ENCODE measurements around the gene DYDC2.

Gene DYDC2

DNA sequence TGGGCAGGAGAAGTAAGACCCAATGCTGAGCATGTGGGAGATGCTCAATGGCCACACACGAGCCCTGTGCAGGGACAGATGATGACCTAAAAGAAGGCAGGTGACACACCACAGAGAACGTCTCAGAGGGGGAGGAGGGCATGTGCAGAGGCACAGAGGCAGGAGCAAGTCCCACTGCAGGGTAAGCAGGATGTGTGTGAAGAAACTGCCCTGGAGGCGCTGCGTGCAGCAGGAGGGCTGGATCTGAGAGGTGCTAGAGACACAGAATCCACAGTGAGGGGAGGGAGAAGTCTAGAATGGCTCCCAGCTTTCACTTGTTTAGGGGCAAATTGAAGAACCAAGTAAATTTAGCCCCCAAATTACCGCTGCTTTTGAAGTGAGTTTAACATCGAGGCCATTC, 14.9 kb downstream of the DYDC2 start:
- no peak for DNase-seq (ENCODE audit: low read depth in 1 of 2, low spot score in 1 of 2)

DNA sequence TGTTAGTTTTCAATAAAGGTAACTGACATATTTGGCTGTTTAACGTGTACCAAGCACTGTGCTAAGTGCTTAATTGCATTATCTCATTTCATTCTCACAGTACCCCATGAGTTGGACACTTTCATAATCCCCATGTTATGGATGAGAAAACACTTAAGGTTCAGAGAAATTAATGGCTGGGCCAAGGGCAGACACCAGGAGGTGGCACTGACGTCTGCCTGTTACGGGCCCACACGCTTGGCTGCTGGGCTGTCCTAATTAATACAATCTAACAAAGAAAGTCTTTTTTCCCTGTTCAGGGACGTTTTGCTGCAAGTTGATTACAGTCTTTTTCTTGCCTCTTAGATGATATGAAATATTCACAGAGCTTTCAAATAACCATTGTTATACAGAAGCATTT, 16.1 kb downstream of the DYDC2 start:
- DNase-seq (ENCODE audit: low read depth in 1 of 2, low spot score in 1 of 2) = no peak

DNA sequence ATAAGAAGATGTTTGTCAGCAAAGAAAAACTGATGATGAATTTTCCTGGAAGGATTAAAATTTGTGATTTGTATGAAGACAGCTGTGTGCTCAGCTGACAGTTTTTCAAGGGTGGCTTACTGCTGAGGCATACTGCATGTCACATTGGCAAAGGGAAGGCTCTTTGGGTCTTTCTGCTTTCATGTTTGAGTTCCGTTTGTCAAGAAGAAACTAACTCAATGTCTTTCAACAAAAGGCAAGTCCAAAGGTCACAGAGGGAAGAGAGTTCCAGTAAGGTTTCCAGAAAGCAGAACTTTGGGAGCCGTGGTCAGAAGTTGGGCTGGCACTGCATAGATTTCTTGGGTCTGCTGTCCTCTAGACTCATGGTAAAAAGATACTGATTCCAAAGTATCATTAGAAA, 16.9 kb downstream of the DYDC2 start:
- DNase-seq (ENCODE audit: low read depth in 1 of 2, low spot score in 1 of 2) = no peak

DNA sequence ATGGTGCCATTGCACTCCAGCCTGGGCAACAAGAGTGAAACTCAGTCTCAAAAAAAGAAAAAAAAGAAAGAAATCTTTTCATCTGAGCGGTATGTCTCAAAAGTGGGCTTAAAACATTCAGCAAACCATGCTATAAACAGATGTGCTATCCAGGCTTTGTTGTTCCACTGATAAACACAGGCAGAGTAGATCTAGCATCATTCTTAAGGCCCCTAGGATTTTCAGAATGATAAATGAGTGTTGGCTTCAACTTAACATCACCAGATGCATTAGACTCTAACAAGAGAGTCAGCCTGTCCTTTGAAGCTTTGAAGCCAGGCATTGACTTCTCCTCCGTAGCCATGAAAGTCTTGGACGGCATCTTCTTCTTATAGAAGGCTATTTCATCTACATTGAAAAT, 23.1 kb downstream of the DYDC2 start:
- no peak for DNase-seq (ENCODE audit: low read depth in 1 of 2, low spot score in 1 of 2)

DNA sequence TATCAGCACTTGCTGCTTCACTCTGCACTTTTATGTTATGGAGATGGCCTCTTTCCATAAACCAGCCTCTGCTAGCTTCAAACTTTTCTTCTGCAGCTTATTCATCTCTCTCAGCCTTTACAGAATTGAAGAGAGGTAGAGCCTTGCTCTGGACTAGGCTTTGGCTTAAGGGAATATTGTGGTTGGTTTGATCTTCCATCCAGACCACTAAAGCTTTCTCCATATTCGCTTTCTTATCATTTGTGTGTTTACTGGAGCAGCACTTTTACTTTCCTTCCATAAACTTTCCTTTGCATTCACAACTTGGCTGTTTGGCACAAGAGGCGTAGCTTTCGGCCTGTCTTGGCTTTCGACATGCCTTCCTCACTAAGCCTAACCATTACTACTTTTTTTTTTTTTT, 23.6 kb downstream of the DYDC2 start:
- no peak for DNase-seq (ENCODE audit: low read depth in 1 of 2, low spot score in 1 of 2)

DNA sequence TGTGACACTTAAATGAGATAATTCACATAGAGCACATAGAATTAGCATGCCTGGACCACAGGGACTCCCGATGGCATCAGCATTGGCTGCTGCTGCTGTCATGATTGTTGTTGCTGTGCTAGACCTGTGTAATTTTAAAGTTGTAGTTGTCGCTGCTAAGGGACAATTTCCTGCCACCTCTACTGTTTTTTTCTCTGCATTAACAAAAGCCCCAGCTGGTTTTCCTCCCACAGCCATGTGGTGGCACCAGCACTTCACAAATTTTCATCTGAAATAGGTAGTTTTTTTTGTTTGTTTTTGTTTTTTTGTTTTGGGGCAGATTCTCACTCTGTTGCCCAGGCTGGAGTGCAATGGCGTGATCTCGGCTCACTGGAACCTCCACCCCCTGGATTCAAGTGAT, 26.4 kb downstream of the DYDC2 start:
- peak; percentile 2 to 9 for DNase-seq (ENCODE audit: low read depth in 1 of 2, low spot score in 1 of 2)

DNA sequence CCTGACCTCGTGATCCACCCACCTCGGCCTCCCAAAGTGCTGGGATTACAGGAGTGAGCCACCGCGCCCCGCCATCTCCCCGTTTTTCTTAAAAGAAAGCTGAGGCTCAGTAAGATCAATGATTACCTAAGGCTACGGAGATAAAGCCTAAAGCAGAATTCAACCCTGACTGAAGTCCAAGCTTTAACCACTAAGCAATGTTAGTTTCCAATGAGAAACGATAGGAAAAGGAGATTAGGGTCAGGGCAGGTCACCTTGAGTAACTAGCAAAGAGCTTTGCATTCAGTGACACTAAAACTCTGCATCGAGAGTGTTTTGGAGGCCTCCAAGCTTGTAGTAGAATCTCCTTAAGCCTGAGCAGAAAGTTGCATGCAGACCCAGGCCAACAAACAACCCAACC, 34.2 kb downstream of the DYDC2 start:
- no peak for DNase-seq (ENCODE audit: low read depth in 1 of 2, low spot score in 1 of 2)

DNA sequence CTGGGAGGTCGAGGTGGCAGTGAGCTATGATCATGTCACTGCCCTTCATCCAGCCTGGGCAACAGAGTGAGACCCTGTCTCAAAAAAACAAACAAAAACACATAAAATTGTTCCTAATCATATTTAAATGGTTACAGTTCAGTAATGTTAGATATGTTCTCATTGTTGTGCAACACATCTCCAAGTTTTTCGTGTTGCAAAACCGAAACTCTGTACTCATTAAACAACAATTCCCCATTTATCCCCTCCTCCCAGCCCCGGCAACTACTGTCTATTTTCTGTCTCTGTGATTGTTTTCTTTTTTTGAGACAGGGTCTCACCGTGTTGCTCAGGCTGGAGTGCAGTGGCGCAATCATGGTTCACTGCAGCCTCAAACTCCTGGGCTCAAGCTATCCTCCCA, 35.7 kb downstream of the DYDC2 start:
- no peak for DNase-seq (ENCODE audit: low read depth in 1 of 2, low spot score in 1 of 2)

DNA sequence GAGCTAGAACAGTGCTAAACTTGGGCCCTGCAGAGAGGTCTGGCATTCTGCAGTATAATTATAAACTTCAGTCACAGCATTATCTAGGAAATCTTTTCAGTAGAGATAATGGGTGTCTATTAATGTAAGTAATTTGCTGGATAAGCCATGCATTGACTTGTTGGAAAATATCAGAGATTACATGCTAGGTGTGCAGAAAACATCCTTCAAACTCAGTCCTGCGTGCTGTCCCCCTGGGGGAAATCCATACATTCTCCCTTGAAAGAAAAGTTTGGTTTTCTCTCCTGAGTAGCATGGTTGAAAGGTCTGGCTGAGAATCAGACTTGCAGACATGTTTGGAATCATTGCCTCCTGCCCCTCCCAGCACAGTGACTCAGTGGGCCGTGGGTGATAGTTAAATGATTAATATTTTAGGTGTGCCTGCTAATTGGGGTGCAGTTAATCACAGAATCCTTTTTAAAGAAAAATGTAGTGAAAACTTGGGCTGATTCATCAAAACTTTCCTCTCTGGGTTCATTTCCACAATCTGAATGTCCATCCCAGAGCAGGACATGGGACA, 37.9 kb downstream of the DYDC2 start:
- no peak for DNase-seq (ENCODE audit: low read depth in 1 of 2, low spot score in 1 of 2)

DNA sequence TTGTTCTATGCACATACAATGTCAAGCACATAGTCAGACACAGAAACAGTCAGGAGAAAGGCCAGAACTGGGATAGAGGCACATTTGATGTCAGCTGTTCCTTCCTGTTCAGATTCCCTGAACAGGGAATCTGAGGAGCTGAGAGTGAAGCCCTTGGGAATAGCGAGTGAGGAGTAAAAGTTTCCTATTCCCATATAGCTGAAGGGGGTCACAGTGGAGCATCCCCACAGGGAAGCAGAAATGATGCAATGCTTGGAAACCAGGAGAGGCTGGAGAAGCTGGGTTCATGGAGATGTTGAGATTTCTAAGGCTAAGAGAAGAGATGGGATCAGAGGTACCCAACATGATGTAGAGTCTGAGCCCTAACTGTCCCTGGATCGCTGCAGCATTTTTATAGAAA, 40.4 kb downstream of the DYDC2 start:
- DNase-seq (ENCODE audit: low read depth in 1 of 2, low spot score in 1 of 2) = no peak

DNA sequence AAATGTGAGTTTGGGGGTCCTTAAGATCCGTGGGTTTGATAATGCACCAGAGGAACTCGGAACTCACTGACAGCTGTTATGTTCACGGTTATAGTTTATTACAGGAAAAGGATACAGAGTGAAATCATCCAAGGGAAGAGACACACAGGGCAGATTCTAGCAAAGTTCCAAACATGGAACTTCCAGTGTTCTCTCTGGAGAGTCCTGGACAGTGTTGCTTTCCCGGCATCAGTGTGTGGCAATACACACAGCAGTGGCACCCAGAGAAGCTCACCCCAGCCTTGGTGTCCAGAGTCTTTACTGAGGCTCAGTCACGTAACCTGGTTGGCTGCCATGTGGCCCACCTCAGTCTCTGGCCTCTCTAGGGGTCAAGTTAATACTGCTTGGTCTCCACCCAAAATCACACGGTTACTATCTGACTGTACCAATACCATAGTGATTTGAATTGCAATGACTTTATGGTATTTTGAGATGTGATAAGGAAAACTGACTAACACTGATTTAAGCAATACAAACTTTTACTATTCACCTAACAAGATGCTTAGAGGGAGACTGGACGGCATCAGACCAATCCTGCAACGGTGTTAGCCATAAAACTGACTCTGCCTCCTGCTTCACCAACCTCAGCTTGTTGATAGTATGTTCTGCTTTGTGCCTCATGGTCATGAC, 43.7 kb downstream of the DYDC2 start:
- no peak for DNase-seq (ENCODE audit: low read depth in 1 of 2, low spot score in 1 of 2)

DNA sequence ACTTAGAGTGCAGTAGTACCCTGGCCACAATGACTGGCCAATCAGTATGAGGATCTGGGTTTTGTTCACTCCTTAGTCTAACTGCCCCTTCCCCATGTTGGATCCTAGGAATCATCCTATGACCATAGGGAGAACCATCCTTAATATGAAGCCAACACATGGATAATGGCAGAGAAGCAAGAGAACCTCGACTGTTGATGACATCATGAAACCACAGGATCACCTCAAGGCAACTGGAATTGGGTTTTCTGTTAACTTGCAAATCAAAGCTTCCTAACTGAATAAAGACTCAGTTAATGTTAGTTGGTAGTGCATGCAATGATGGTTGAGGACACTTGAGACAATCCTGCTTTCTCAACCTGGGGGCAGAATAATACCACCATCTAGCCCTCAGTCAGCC, 48.5 kb downstream of the DYDC2 start:
- no peak for DNase-seq (ENCODE audit: low read depth in 1 of 2, low spot score in 1 of 2)

DNA sequence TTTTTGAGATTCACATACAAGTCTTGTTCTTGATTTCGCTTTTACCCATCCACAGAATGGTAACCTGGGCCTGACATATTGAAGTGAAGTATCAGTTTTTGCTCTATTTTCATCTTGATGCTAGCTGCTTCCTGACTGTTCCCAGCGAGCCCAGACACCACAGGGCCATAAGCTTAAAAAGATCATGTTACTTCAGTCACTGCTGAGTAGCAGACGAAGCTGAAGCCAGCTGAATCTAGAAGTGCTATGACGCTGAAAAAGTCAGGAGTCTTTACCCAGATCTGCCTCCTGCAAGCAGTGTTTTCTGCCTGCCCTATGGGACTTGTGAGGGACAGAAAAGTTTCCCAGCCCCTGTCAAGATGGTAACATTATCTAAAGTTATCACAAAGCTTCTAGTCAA, 49.0 kb downstream of the DYDC2 start:
- no peak for DNase-seq (ENCODE audit: low read depth in 1 of 2, low spot score in 1 of 2)

DNA sequence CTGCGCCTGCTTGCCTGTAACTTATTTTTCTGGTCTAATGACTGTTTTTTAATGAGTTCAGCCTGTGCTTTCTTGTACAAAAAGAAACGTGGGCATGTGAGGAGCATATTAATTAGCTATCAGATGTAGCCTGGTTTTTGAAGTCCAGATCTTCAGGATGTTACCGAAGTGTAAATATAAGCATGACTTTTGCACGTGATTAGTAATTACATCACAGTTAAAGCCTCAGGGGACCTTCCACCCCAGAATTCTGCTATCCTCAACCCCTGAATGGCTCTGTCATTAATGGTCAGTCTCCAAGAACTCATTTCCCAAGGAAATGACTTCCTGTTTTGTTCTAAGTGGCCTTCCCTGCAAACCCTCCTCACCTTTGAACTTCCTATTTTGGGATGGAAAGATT, 49.6 kb downstream of the DYDC2 start:
- no peak for DNase-seq (ENCODE audit: low read depth in 1 of 2, low spot score in 1 of 2)

DNA sequence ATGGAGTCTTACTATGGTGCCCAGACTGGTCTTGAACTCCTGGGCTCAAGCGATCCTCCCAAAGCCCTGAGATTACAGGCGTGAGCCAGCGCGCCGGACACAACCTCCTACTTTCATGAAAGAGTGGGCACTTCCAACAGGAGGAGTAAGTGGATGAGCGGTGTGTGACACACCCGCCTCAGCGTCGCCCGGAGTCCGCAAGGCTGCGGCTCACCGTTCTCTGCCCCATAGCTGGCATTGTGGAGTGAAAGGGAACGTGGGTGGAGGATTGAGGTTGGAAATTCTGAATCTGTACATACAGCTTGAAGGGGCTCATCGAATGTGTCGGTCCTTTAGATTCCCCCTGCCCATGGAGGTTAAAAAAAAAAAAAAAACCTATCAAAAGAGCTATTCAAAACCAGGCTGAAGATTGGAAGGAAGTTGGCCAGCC, 51.2 kb downstream of the DYDC2 start:
- DNase-seq (ENCODE audit: low read depth in 1 of 2, low spot score in 1 of 2) = peak in 1 of 2 donors; percentile 16

DNA sequence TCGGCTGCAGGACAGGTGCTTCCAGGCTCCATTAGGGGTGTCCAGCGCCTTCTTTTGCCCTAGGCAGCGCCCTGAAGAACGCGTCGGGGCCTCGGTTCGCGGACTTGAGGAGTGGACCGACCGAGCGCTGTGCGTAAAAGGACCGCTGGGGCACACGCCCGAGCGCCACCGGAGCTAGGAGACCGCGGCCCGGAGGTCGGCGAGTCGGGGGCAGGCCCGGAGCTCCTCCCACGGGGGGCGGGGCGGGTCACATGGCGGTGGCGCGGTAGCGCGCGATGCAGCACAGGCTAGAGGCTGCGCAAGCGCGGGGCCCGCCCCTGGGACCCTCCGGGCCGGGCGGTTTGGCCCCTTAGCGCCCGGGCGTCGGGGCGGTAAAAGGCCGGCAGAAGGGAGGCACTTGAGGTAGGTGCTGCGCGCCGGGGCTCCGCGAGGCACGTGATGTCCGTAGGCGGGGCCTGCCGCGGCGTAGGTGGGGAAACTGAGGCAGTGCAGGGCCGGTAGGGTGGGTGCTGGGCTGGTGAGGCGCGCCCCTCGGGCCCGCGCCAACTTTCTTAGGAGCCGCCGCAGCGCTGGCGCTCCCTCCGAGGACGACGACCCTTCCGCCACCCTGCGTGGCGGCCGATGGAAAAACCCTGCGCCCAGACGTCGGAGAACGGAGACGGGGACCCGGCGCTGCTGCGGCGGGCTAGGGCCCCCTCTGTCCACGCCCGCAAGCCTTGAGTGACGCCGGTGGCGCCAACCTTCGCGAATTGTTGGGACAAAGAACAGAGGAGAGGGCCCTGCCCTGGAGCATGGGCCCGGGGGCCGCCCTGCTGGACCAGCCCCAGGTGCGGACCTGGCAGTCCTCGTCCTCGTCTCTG, 51.9 kb downstream of the DYDC2 start, which contains the start of gene PRXL2A:
PRXL2A (plus strand) TSS at position 310 of the 860 bp plus-strand sequence. CDS start 11,917 bp downstream, outside the sequence.
- peak; percentile 56 to 68 for DNase-seq (ENCODE audit: low read depth in 1 of 2, low spot score in 1 of 2)

DNA sequence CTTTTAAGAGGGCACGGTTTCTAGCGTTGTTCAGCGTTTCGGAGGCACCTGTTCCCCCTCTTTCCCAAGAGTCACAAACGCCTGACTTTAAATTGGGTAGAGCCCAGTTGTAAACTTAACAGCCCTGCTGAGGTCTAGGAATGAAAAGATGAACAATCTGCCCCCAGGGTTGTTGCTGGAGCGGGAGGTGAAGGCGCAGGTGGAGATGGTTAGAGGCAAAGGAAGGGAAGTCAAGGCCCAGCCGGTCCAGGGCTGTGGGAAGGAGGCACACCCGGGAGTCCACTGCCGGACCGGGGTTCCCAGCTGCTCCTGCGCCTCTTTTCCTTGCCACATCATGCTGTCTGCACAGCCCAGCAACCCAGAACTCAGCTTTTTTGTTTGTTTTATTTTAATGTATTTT, 52.5 kb downstream of the DYDC2 start:
- no peak for DNase-seq (ENCODE audit: low read depth in 1 of 2, low spot score in 1 of 2)

DNA sequence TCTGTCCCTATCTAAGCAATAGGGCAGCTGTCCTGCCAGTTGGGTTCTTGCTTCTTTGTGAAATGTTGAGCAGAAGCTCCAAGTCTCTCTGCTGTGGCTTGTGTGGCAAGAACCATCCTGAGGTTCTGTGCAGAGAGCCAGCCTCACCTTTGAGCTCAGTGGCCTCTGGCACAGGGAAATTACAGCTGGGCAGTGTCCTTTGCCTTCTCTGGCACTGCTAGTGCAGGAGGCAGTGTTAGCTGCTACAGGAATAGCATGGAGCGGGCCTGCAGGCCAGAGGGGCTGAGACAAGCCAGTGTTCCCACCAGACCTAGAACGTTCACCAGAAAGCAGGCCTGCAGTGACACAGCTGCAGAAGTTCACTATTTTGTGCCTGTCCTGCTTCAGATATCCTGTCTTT, 53.5 kb downstream of the DYDC2 start:
- DNase-seq (ENCODE audit: low read depth in 1 of 2, low spot score in 1 of 2) = no peak

DNA sequence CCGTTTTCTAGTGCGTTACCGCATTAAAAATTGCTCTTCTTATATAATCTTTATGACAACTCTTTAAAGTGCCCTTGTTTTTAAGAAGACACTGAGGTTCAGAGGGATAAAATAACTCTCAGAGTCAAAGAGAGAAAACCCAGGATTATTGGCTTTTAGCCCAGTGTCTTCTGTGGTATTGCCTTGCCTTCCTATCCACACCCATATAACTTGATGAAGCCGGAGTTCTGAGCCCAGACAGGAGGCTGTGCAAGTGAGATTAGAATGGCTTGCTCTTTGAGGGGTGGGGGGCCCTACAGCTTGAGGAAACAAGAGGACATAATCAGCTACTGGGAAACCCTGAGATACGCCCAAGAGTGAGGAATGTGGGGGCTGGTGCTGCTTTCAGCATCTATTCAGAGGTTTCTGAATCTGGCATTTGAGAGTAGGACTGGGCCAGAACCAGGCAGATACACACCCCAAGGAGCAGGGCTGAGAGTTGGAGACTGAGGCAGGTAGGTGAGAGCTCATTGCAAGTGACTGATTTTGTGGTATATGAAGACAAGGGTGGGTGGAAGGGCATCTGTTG, 54.1 kb downstream of the DYDC2 start:
- DNase-seq (ENCODE audit: low read depth in 1 of 2, low spot score in 1 of 2) = no peak

DNA sequence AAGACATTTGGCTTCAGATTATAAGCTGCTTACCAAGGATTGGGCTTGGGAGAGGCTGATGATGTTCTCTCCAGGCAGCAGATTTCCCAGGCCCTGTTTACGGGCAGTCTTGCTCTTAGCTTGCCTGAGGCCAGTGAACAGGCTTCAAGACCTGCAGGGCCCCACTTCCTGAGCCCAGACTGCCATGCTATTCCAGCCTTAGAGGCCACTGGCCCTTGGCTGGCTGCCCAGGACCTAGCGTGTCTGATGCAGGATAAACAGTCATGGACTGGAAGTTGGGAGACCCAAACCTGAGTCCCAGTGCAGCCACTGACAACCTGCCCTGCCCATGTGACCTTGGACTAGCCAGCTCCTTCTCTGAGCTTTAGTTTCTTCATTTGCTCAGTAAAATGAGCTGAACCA, 54.7 kb downstream of the DYDC2 start:
- DNase-seq (ENCODE audit: low read depth in 1 of 2, low spot score in 1 of 2) = no peak

DNA sequence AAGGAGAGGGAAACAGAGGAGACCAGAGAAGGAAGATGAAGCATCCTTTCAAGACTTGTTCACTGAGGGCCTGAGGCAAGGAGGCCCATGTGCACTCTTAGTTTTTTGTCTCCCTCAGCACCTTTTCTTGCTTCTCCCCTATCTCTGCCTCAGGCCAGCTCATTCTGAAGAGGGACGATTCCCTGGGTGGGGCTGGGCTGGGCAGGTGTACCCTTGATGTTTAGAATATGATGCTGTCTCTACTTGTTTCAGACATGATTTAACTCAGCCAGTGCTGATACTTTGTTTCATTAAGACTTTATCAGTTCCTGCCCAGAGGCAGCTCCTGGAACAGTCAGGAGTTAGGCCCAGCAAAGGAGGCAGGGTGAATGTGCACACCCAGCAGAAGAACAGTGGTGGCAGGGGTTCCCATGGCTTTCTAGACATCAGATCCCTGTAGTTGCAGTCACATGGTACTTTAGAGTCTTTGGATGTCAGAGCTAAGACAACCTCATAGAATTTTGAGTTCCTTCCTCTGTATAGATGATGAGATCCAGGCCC, 55.2 kb downstream of the DYDC2 start:
- no peak for DNase-seq (ENCODE audit: low read depth in 1 of 2, low spot score in 1 of 2)

DNA sequence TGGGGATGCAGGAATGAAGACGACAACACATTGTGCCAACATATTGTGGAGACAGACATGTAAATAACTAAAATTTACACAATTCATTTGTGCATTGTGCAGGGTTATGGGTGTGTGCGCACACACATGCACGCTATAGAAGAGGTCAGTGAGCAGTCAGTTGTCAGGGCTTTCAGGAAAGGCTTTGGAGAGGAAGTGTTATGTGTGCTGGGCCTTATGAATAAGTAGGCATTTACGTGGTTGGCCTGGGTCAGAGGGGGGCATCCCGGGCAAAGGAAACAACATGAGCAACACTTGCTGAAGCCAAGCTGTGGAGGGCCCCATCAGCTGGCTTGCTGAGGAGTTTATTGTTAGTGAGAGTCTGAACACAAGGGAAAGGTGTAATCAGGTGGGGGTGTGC, 55.9 kb downstream of the DYDC2 start:
- DNase-seq (ENCODE audit: low read depth in 1 of 2, low spot score in 1 of 2) = no peak

Data from activated T-helper 1 cell treated with anti-CD3 and anti-CD28 coated beads, Interleukin-2, amount 50 U/mL, for 16 hours (primary cell).